ENCODE data around the gene ZNF594.
"Not testable (repeated sequence)": the region's sequence is repeated elsewhere in the genome, so short reads cannot be mapped to it uniquely, and the experiment has no call there.

DNA sequence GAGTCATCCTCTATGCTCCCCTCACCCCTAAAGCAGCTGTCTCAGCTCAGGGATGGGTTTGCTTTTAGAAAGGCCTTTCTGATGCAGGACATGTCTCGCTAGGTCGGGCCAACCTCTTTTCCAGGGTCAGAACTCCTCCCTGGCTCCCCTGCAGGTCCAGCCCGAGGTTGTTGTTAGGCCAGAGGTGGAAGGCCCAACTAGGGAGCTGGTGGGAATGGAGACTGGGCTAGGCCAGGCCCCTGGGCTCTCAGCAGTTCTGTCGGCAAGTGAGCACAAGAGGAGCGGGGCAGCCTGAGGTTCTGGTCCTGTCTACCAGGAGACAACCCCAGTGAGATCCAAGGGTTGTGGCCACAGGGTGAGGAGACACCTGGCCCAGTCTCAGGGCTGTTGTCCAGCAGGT is 61.0 kb downstream of the ZNF594 start:
- not testable (repeated sequence) for TF ChIP-seq ZNF274 (CRISPR knock-in tag; IDR thresholded peaks at IDR 0.05); FOXJ3 (CRISPR knock-in tag; IDR thresholded peaks at IDR 0.05; ENCODE audit: borderline replicate concordance); MTA3 (CRISPR knock-in tag; IDR thresholded peaks at IDR 0.05); STAT5B (CRISPR knock-in tag; IDR thresholded peaks at IDR 0.05); BHLHE40 (IDR thresholded peaks at IDR 0.05; ENCODE audit: low read length); ETV5 (CRISPR knock-in tag; IDR thresholded peaks at IDR 0.05; ENCODE audit: borderline replicate concordance); KAT7 (CRISPR knock-in tag; IDR thresholded peaks at IDR 0.05; ENCODE audit: borderline replicate concordance); HDAC2 (CRISPR knock-in tag; IDR thresholded peaks at IDR 0.05); POLR2A (IDR thresholded peaks at IDR 0.05; ENCODE audit: insufficient read depth in 1 of 2, low read depth in 2 of 2, low read length in 2 of 2); ZNF343 (CRISPR knock-in tag; IDR thresholded peaks at IDR 0.05)
- TF ChIP-seq, protein P1, sequence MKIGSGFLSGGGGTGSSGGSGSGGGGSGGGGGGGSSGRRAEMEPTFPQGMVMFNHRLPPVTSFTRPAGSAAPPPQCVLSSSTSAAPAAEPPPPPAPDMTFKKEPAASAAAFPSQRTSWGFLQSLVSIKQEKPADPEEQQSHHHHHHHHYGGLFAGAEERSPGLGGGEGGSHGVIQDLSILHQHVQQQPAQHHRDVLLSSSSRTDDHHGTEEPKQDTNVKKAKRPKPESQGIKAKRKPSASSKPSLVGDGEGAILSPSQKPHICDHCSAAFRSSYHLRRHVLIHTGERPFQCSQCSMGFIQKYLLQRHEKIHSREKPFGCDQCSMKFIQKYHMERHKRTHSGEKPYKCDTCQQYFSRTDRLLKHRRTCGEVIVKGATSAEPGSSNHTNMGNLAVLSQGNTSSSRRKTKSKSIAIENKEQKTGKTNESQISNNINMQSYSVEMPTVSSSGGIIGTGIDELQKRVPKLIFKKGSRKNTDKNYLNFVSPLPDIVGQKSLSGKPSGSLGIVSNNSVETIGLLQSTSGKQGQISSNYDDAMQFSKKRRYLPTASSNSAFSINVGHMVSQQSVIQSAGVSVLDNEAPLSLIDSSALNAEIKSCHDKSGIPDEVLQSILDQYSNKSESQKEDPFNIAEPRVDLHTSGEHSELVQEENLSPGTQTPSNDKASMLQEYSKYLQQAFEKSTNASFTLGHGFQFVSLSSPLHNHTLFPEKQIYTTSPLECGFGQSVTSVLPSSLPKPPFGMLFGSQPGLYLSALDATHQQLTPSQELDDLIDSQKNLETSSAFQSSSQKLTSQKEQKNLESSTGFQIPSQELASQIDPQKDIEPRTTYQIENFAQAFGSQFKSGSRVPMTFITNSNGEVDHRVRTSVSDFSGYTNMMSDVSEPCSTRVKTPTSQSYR (CRISPR knock-in tag; IDR thresholded peaks at IDR 0.05; ENCODE audit: borderline replicate concordance): not testable (repeated sequence)
